Peyer's patch (tissue), 4 donors: ENCODE results near the gene KRTAP9-7.

Experiments
- CTCF ChIP-seq, 6 experiments: fragments of 450-650 bp in 4 of 6; fragments of 200-600 bp in 2 of 6; sonication (generic) in 1 of 6; IDR thresholded peaks; one replicate each; pipeline ENCODE4 v1.5.1; 2017 to 2019; ENCODE audit warnings: antibody characterized with exemption in 6 of 6, mild to moderate bottlenecking in 3 of 6, moderate library complexity in 1 of 6
- POLR2A ChIP-seq, 2 donors: fragments of 450-650 bp; IDR thresholded peaks; one replicate each; pipeline ENCODE4 v1.5.1; 2017; ENCODE audit warnings: antibody characterized with exemption in 2 of 2, mild to moderate bottlenecking in 2 of 2, moderate library complexity in 2 of 2

- no peak for TF ChIP-seq CTCF (IDR thresholded peaks at IDR 0.05)
- TF ChIP-seq POLR2A (IDR thresholded peaks at IDR 0.05), result no peak
Measured at GRCh38 chr17:41256291-41256685, 19.2 kb upstream of the KRTAP9-7 start.
